ENCODE results near the gene ZFP57.

ZFP57 gene

GRCh38 chr6:29628419-29629281, 52.3 kb downstream of the ZFP57 start:
- peaks cover 0 to 5% (median 3%) of the 10 kb centered on the region in 5 donors for H3K36me3 ChIP-seq (ENCODE audit: control insufficient read depth in 5 of 5, insufficient read depth in 5 of 5, low read length in 5 of 5)
- H3K27me3 ChIP-seq (ENCODE audit: control insufficient read depth in 5 of 5, insufficient read depth in 4 of 5, low read length in 5 of 5) = peaks cover 0 to 11% (median 3%) of the 10 kb centered on the region in 5 donors
- H3K27ac ChIP-seq (ENCODE audit: low read depth, low read length) = no peak overlapping the region
- H3K4me1 ChIP-seq (ENCODE audit: control insufficient read depth in 5 of 5, insufficient read depth in 5 of 5, low read length in 5 of 5) = peaks cover 4 to 35% (median 31%) of the 10 kb centered on the region in 5 donors
- peak overlapping the region in 2 of 5 donors; percentile 60 to 68 for H3K9ac ChIP-seq (ENCODE audit: low read length in 5 of 5)
- H3K4me3 ChIP-seq (ENCODE audit: low read depth in 1 of 5, low read length in 5 of 5) = peak overlapping the region; percentile 67 to 87 (median 76)
- H3K9me3 ChIP-seq (ENCODE audit: control insufficient read depth in 5 of 5, low read length in 5 of 5) = no peaks in the 10 kb centered on the region

GRCh38 chr6:29627755-29628418, 53.1 kb downstream of the ZFP57 start:
- peaks cover 2 to 30% (median 26%) of the 10 kb centered on the region in 5 donors for H3K4me1 ChIP-seq (ENCODE audit: control insufficient read depth in 5 of 5, insufficient read depth in 5 of 5, low read length in 5 of 5)
- peak overlapping the region; percentile 67 to 87 (median 76) for H3K4me3 ChIP-seq (ENCODE audit: low read depth in 1 of 5, low read length in 5 of 5)
- peaks cover 0 to 11% (median 3%) of the 10 kb centered on the region in 5 donors for H3K27me3 ChIP-seq (ENCODE audit: control insufficient read depth in 5 of 5, insufficient read depth in 4 of 5, low read length in 5 of 5)
- no peak overlapping the region for H3K27ac ChIP-seq (ENCODE audit: low read depth, low read length)
- H3K9ac ChIP-seq (ENCODE audit: low read length in 5 of 5) = peak overlapping the region in 3 of 5 donors; percentile 12 to 68 (median 60)
- no peaks in the 10 kb centered on the region for H3K9me3 ChIP-seq (ENCODE audit: control insufficient read depth in 5 of 5, low read length in 5 of 5)
- H3K36me3 ChIP-seq (ENCODE audit: control insufficient read depth in 5 of 5, insufficient read depth in 5 of 5, low read length in 5 of 5) = peaks cover 0 to 13% (median 10%) of the 10 kb centered on the region in 5 donors

GRCh38 chr6:29626948-29627754, 53.8 kb downstream of the ZFP57 start:
- Histone ChIP-seq H3K4me3 (ENCODE audit: low read depth in 1 of 5, low read length in 5 of 5) (peak overlapping the region in 4 of 5 donors; percentile 25 to 77 (median 56)), H3K27me3 (ENCODE audit: control insufficient read depth in 5 of 5, insufficient read depth in 4 of 5, low read length in 5 of 5) (peaks cover 0 to 11% (median 3%) of the 10 kb centered on the region in 5 donors), H3K36me3 (ENCODE audit: control insufficient read depth in 5 of 5, insufficient read depth in 5 of 5, low read length in 5 of 5) (peaks cover 0 to 20% (median 10%) of the 10 kb centered on the region in 5 donors), H3K4me1 (ENCODE audit: control insufficient read depth in 5 of 5, insufficient read depth in 5 of 5, low read length in 5 of 5) (peaks cover 2 to 27% (median 23%) of the 10 kb centered on the region in 5 donors), H3K9me3 (ENCODE audit: control insufficient read depth in 5 of 5, low read length in 5 of 5) (no peaks in the 10 kb centered on the region), H3K9ac (ENCODE audit: low read length in 5 of 5) (peak overlapping the region in 2 of 5 donors; percentile 6 to 12), H3K27ac (ENCODE audit: low read depth, low read length) (no peak overlapping the region)

- Histone ChIP-seq H3K4me3 (ENCODE audit: low read depth in 1 of 5, low read length in 5 of 5) (no peak overlapping the region), H3K27me3 (ENCODE audit: control insufficient read depth in 5 of 5, insufficient read depth in 4 of 5, low read length in 5 of 5) (peaks cover 0 to 7% (median 0%) of the 10 kb centered on the region in 5 donors), H3K36me3 (ENCODE audit: control insufficient read depth in 5 of 5, insufficient read depth in 5 of 5, low read length in 5 of 5) (peaks cover 3 to 37% (median 24%) of the 10 kb centered on the region in 5 donors)
These were observed 55.5 kb downstream of the ZFP57 start for GRCh38 chr6:29625337-29625930.

GRCh38 chr6:29624520-29624961, 56.4 kb downstream of the ZFP57 start:
- peaks cover 3 to 43% (median 30%) of the 10 kb centered on the region in 5 donors for H3K36me3 ChIP-seq (ENCODE audit: control insufficient read depth in 5 of 5, insufficient read depth in 5 of 5, low read length in 5 of 5)
- no peak overlapping the region for H3K27ac ChIP-seq (ENCODE audit: low read depth, low read length)
- no peak overlapping the region for H3K4me3 ChIP-seq (ENCODE audit: low read depth in 1 of 5, low read length in 5 of 5)
- H3K4me1 ChIP-seq (ENCODE audit: control insufficient read depth in 5 of 5, insufficient read depth in 5 of 5, low read length in 5 of 5) = peaks cover 0 to 16% (median 15%) of the 10 kb centered on the region in 5 donors
- no peaks in the 10 kb centered on the region for H3K9me3 ChIP-seq (ENCODE audit: control insufficient read depth in 5 of 5, low read length in 5 of 5)
- peaks cover 0 to 4% (median 0%) of the 10 kb centered on the region in 5 donors for H3K27me3 ChIP-seq (ENCODE audit: control insufficient read depth in 5 of 5, insufficient read depth in 4 of 5, low read length in 5 of 5)
- no peak overlapping the region for H3K9ac ChIP-seq (ENCODE audit: low read length in 5 of 5)

More at GRCh38 chr6:29625337-29625930, 55.5 kb downstream of the ZFP57 start:
- H3K9ac ChIP-seq (ENCODE audit: low read length in 5 of 5) = no peak overlapping the region
- H3K27ac ChIP-seq (ENCODE audit: low read depth, low read length) = no peak overlapping the region
- H3K9me3 ChIP-seq (ENCODE audit: control insufficient read depth in 5 of 5, low read length in 5 of 5) = no peaks in the 10 kb centered on the region
- peaks cover 0 to 16% (median 15%) of the 10 kb centered on the region in 5 donors for H3K4me1 ChIP-seq (ENCODE audit: control insufficient read depth in 5 of 5, insufficient read depth in 5 of 5, low read length in 5 of 5)

Measured in subcutaneous abdominal adipose tissue (tissue), 5 donors.